HG03280 (cell line): ENCODE results near the gene LRIG1.
"Not testable (repeated sequence)": the region's sequence is repeated elsewhere in the genome, so short reads cannot be mapped to it uniquely, and the experiment has no call there.

Experiments used
- ATAC-seq: cut with Tn5 transposase; IDR thresholded peaks from one replicate; pipeline ENCODE4 v1.9.1; 2021; ENCODE audit warnings: mild to moderate bottlenecking, moderate library complexity; ENCODE audit not compliant: unreplicated experiment

LRIG1 gene

DNA sequence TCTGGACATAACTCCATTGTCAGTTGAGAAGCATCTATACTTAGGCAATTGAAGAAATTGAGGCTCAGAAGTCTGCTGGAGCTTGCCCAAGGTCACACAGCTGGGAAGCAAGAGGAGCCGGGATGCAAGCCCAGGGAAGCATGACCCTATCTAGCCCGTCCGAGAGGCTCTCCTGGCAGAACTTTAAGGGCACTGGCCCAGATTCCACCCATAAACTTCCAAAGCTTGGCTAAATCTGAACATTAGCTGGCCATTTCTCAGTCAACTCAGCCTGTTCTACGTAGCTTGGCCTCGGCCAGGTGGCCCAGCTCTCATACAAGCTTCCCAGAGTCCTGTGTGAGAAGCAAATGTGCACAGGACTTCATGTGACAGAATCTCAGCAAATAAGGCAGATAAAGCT is 75.8 kb downstream of the LRIG1 start:
- no peak for ATAC-seq

DNA sequence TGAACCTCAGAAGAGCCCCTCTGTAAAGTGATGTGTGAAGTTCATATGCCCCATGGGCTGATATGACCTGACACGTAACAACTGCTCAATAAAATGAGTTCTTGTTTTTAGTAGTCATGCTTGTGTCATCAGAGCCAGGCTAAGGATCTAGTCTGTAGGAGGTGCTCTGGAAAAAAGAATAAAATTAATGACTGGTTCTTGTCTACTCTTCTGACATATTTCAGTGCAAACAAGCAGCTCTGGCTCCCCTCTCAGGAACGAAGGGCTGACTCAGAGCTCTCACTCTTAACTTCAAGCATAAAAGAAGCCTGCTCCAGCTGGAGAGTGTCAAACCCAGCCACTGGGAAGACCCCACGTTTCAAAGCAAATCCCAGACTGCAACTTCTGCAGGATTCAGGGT is 77.0 kb downstream of the LRIG1 start:
- ATAC-seq: no peak

DNA sequence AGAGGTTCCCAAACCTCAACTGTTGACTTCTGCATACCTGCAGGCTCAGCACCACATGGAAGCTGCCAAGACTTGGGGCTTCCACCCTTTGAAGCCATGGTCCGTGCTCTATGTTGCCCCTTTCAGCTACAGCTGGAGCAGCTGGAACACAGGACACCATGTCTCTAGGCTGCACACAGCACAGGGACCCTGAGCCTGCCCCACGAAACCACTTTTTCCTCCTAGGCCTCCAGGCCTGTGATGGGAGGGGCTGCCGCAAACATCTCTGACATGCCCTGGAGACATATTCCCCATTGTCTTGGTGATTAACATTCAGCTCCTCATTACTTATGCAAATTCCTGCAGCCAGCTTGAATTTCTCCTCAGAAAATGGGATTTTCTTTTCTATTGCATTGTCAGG is 78.9 kb downstream of the LRIG1 start:
- not testable (repeated sequence) for ATAC-seq

DNA sequence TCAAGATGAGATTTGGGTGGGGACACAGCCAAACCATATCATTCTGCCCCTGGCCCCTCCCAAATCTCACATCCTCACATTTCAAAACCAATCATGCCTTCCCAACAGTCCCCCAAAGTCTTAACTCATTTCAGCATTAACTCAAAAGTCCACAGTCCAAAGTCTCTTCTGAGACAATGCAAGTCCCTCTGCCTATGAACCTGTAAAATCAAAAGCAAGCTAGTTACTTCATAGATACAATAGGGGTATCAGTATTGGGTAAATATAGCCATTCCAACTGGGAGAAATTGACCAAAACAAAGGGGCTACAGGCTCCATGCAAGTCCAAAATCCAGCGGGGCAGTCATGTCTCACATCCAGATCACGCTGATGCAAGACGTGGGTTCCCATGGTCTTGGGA is 79.7 kb downstream of the LRIG1 start:
- not testable (repeated sequence) for ATAC-seq

DNA sequence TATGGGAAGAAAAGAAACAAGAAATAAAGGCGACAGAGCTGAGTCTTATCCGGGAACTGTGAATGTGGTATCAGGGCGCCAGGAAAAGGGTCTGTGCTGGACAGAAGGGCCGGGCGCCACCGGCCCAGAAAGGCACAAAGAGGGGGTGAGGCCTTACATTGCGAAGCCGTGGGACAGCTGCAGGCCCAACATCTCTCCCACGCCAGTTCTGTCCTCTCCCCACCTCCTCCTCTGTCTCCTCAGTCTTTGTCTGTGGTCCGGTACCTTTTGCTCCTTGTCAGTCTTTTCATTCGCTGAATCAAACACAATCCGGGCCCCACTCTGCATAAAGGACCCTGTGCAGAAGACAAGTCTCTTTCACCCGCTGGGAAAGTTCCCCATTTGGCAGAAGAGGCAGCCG is 81.8 kb downstream of the LRIG1 start:
- ATAC-seq: no peak

DNA sequence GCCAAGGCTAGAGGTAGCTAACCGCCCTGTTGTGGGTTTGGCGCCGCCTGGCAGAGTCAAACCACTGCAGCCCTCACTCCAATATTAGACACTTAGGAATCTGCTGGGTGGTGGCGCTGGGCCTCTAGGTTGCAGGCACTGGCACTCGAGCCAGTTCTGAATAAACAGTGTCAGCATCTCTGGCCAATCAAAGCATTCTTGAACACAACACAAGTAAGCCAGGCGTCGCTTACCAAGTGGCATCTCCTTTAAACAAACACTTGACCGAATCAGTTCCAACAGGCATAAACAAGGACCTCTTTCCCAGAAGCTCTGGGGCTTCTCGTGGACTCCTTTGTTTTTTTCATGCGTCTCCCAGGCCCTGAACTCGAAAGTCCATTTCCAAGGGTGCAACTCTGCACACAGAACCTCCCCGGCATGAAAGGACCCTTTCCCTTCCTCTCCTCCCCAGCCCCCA is 82.3 kb downstream of the LRIG1 start:
- no peak for ATAC-seq

DNA sequence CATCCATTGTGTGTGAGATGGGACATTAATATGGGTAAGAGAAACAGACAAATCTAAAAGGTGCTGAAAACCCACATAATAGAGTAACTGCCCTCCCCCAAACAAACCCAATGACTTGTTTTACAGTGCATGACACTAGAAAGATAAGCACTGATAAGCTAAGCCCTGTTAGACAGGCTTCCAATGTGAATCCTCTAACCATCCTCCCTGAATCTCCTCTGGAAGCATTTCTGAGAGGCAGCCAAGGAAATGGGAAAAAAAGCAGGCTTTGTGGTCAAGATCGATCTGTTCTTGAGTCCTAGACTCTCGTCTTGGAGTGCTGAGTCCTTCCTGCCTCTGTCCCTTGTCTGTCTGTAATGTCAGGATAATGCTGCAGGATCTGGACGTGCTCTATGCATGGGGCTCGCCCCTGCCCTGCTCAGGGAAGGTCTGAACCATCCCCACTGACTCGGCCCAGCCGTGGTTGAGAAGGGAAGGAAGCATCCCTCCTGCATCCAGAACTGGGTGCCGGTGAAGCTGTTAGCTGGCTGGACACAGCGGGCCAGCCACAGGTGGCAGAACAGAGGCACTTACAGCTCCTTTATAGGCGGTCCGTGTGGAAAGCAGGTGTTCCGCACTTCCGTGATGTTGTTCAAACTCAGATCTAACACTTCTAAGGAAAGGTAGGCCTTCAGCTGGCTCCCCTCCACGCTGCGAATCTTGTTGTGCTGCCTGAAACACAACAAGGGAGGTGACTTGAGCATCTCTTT is 84.1 kb downstream of the LRIG1 start:
- ATAC-seq: no peak

DNA sequence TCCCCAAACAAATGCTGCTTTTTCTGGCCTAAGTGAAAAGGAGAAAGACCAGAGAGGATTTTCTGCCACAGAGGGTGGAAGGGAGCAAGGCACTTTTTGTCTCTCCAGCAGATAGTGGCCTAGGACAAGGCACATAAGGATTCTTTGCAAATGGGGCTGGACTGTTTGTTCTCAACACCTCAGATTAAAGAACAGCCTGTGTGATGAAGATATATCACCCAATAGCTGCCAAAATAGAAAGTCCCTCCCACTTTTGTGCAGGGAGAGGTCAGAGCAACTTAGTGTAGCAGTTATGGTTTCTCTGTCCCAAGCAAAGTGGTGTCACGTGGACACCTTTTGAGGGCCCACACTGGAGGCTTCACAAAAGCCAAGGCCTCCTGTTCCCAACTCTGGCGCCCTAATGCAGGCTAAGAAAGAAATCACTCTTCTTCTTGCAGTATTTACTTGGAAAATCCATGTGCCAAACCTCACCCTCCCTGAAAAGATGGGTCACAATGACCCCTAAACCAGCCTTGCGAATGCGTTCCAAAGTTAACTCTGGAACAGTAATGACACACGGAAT is 84.9 kb downstream of the LRIG1 start:
- no peak for ATAC-seq

DNA sequence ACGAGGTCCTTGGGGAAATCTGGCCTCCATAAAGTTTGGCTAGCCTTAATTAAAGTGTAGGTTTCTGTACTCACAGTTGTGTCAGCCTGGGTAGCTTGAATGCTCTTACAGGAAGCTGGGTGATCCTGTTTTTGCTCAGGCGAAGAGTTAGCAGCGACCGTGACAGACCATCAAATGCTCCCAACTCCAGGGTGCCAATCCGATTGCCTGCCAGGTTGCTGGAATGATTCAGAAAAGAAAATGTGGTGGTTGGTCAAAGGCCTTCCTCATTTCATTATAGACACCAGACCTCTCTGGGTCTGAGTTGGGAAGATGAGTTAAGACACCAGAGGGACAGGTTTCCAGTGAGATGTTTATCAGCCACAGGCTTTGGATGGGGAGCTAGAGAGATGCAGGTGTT is 86.0 kb downstream of the LRIG1 start:
- no peak for ATAC-seq

DNA sequence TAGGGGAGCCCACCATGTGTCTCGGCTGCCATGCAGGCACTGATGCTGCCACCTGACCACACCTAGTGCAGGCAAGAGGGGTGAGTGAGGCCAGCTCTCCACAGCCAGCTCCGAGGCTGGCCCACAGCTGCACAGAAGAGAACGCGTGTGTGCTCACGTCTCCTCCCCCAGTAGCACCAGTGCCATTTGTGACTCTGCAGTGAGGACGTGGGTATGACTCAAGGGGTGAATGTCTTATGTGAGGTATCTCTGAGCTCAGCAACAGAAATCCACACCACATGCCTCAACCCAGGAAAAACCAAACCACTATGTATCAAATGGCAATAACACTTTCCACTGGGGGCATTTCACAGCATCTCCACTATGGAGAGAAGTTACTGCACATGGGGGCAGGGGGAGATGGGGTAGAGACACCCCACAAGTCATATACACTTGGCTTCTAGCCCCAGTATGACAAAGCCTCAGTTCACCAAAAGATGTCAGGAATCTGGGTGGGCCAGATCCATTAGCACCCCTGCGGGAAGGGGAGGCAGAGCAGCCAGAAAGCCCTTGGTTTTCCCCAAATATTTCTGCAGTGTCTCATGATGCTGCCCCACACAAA is 87.6 kb downstream of the LRIG1 start:
- no peak for ATAC-seq

DNA sequence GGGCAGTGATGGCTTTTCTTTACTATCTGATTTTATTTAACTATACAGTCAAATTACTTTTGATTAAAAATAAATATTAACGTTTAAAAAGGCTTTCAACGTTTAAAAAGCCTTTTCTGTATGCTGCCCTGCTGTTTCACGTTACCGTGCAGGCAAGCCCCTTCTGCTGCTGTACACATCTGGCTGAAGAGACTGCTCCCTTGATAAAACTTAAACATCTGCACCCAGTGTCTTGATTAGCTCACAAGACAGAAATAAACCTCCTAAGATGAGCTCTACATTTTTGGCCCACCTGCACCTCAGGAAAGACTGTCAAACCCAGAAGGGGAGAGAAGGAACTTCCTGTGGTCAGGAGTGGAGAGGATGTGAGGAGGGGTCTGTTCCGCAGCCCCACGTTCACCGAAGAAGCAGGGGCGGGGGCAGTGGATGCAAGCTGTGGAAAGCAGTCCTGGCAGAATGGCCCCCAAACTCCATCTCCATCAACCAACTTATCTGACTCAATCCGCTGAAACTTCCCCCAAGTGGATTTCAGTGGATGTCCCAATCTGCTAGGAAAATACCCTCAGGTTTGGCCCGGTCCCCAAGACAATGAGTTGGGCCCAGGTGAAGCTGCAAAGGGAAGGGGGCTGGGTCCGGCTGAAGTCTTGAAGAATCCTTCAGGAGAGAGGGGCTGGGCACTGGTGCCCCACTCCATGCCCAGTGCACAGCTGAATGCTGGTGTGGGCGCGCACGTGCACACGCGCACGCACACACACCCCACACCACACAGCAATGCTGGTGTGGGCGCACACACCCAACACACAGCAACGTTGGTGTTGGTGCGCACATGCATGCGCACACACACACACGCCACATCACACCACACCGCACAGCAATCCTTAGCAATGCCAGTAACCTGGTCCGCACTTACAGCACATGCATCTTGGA is 88.6 kb downstream of the LRIG1 start:
- ATAC-seq: no peak

DNA sequence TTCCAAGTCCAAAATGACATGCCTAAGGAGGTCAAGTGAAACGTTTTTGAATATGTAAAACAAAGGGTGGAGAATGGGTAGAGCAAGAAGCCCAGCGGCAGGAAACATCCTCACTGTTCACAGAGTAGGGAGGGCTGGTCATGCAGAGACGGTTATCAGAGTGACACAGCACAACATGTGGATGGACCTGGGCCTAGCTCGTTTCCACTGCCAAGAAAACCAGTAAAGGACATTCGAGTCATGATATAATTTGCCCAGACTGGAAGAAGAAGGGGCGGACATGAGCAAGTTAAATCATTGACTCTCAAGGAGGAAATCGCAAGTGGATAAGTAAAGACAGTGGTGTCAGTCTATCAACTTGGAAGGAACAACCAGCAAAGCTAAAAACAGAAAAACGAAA is 89.3 kb downstream of the LRIG1 start:
- no peak for ATAC-seq

DNA sequence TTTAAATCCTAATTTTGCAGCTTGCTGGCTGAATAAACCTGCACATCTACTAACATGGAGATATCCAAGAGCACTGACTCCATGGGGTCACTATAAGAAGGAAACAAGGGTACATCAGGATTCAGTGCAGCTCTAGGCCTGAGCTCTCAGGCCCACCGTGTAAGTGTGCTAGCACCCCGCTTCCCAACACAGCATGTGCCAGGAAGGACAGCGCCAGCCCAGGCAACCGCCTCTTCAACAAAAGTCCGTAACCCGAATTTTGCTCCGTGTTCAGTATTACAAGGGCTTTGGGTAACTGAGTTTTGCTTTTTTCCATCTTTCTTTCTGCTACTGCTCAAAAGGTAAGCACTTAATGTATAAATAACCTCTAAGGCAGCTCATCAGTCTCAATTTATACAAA is 89.8 kb downstream of the LRIG1 start:
- ATAC-seq: no peak

DNA sequence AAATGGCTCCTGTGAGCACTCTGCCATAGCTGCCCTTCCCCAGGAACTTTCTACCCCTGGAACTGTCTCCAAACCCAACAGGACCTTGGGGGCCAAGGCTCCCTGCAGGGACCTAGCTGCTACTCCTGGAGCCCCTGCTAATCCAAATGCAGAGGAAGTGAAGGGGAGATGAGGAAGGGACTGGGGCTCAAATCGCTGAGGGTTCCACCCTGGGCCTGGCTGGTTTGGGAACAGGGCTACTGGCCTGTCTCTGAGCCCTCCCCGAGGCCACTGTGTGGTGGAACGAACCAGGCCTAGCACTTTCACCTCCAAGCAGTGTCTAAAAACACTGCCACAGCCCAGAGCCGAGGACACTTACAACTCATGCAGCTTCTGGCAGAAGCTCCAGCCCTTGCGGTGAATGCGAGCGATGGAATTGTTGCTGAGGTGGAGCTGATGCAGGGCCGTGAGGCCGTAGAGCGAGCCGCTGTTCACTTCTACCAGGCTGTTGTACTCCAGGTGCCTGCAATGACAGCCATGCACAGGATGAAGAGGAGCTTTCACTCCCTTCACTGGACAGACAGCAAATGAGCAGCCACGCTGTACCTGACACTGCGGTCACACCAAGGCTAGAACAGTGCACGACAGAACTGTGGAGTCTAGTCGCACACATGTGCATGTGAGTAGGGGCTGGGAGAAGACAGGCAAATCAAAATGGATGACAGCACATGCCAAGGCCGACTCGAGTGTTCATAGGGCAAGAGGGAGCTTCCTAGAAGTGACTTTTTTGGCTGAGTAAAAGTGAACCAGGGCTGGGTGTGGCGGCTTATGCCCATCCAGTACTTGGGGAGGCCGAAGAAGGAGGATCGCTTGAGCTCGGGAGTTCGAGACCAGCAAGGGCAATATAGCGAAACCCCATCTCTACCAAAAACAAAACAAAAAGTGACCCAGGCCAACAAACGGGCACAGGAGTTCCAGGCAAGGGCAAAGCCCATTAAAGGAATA is 90.8 kb downstream of the LRIG1 start:
- no peak for ATAC-seq

DNA sequence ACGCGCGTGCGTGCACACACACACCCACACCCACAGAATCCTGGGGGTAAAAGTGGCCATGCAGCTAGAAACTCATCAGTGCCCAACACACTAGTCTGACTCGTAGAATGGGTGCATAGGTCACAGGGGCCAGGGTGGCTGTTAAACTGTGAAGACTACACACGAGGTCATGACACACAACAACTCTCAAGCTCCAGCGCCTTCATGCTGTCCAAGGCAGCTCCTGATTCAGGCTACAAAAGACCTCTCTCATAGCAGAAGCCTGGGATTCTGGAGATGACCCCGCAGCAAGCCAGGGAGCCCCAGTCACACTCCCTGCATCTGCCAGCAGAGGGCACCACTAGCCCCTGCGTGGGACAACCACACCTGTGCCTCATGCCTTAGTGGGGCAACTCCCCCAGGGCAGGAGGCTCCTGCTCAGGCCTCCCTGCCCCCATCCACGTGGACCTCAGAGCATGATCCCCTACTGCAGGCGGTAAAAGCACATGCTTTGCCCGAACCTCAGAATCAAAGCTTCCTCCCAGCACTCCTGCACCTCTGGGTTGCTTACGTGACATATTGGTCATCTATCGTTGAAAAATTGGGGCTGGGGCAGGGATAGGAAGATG is 93.1 kb downstream of the LRIG1 start:
- ATAC-seq: peak; percentile 78

DNA sequence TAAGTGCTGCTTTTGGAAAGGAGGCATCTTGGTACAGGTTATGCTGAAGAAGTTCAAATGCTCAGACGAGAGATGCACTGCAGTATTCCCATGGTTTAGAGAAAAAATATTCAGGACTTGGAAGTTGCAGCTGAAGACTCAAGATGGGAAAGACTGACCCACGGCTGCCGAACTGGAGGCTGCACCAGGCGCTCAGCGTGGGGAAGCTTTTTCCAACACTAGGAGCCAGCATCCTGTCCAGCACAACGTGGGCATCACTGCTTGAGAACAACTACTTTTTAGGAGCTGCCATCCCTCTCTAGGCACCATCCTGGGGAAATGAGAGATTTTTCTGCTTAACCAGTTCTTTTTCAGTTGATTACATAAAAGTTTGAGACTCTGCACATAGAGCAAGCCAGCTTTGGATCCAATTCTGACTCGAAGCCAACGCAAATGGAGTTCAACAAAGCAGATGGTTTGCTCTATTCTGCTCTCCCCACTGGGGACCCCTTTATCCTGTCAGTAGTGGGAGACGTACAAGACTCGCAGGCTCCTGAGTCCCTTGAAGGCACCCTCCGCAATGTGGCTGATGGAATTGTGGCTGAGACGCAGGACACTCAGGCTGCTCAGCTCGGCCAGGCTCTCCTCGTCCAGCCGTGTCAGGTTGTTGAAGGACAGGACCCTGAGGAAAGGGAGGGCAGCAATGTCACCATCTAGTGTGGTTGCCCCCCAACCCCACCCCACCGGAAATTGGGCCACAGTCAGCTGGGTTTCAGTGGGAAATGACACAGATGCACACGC is 93.8 kb downstream of the LRIG1 start:
- ATAC-seq: no peak

DNA sequence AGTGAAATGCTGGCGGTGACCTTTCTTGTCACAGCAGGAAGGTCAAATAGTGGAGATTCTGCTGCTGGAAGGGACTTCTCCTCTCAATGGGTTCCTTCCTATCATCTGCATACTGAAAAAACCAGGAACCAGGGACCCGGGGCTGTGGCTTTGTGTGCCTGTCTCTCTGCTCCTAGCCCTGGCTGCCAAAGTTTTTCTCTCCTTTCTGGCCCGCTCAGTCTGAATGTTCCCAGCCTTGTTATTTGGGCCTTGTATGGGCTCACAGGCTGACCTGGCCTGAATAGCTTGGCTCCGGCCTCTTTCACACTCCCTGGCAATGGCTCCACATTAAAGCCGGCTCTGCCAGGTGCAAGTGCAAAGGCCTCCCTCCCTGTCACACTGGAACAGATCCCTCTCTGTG is 94.7 kb downstream of the LRIG1 start:
- ATAC-seq: no peak

DNA sequence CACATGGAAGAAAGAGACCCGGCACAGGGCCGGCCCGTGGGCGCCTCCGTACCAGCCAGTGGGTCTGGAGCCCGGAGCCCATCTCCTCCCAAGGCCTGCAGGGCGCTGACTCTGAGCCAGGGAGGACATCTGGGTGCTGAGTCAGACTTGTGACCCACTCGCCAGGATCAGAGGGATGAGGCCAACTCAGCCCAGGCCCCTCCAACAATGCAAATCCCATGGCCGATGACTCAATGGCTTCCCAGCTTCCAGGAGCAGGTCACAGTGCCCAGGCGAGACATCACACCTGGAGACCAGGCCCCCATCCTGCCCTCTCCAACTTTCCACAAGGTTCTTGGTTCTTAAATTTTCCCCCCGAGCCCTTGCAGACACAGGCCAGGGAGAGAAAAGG is 95.1 kb downstream of the LRIG1 start:
- ATAC-seq: no peak
